KMS-11 (cell line): ENCODE data around the gene GINS2.
A peak's percentile ranks its signal among the peaks of the same experiment; 100 is the strongest.

ENCODE experiments used
- H2AFZ ChIP-seq: fragments of 200-600 bp; sonication (generic); 2 replicates; pipeline ENCODE4 v1.6.1; 2016; ENCODE audit warnings: antibody characterized with exemption, mixed run types, low read depth
- H3K27ac ChIP-seq: fragments of 200-600 bp; sonication (generic); 2 replicates; pipeline ENCODE4 v1.6.1; 2016; ENCODE audit warnings: mild to moderate bottlenecking, mixed run types
- H3K27me3 ChIP-seq: fragments of 200-600 bp; sonication (generic); 2 replicates; pipeline ENCODE4 v1.6.1; 2017; ENCODE audit warnings: mild to moderate bottlenecking, low read depth, mixed run types, moderate library complexity; ENCODE audit not compliant: insufficient read depth
- H3K36me3 ChIP-seq: fragments of 200-600 bp; sonication (generic); 2 replicates; pipeline ENCODE4 v1.6.1; 2017; ENCODE audit warnings: mild to moderate bottlenecking, mixed run types; ENCODE audit not compliant: insufficient read depth
- H3K4me1 ChIP-seq: fragments of 200-600 bp; sonication (generic); 2 replicates; pipeline ENCODE4 v1.6.1; 2016; ENCODE audit warnings: mild to moderate bottlenecking, low read depth, mixed run types; ENCODE audit not compliant: poor library complexity, severe bottlenecking
- H3K4me2 ChIP-seq: fragments of 200-600 bp; sonication (generic); 2 replicates; pipeline ENCODE4 v1.7.0; 2016; ENCODE audit warnings: mild to moderate bottlenecking, mixed run types
- H3K4me3 ChIP-seq: fragments of 200-600 bp; sonication (generic); IDR thresholded peaks from 2 replicates; pipeline ENCODE4 v1.6.1; 2017; ENCODE audit warnings: low read depth, low read length, mixed read lengths; ENCODE audit not compliant: insufficient read depth
- H3K79me2 ChIP-seq: fragments of 200-600 bp; sonication (generic); 2 replicates; pipeline ENCODE4 v1.6.1; 2016; ENCODE audit warnings: low read depth, mixed run types; ENCODE audit not compliant: insufficient read depth
- H3K9ac ChIP-seq: fragments of 200-600 bp; sonication (generic); 2 replicates; pipeline ENCODE4 v1.6.1; 2016; ENCODE audit warnings: mild to moderate bottlenecking, mixed run types
- H4K20me1 ChIP-seq: fragments of 200-600 bp; sonication (generic); 2 replicates; pipeline ENCODE4 v1.6.1; 2016; ENCODE audit warnings: mild to moderate bottlenecking, mixed run types; ENCODE audit not compliant: insufficient read depth
- CTCF ChIP-seq: fragments of 200-600 bp; sonication (generic); conservative IDR thresholded peaks from 2 replicates; pipeline ENCODE4 v1.6.1; 2017; ENCODE audit warnings: low read depth, mild to moderate bottlenecking, antibody characterized with exemption, low read length, moderate library complexity, mixed read lengths

Gene GINS2

GRCh38 chr16:85716022-85716679 lies 27.4 kb upstream of the GINS2 start:
- no peak for TF ChIP-seq CTCF
- Histone ChIP-seq H3K27ac (no peak overlapping the region), H2AFZ (no peak overlapping the region), H4K20me1 (no peaks in the 10 kb centered on the region), H3K4me1 (peaks cover 11% of the 10 kb centered on the region), H3K79me2 (no peaks in the 10 kb centered on the region), H3K4me2 (peak overlapping the region; percentile 50; the same call in 1 of the 2 replicates), H3K36me3 (no peaks in the 10 kb centered on the region), H3K4me3 (no peak overlapping the region), H3K27me3 (peaks cover 86% of the 10 kb centered on the region), H3K9ac (no peak overlapping the region)

- Histone ChIP-seq H3K27me3 (peaks cover 86% of the 10 kb centered on the region), H3K9ac (no peak overlapping the region), H4K20me1 (no peaks in the 10 kb centered on the region), H3K4me2 (peak overlapping the region; percentile 50; the same call in 1 of the 2 replicates), H3K36me3 (no peaks in the 10 kb centered on the region), H3K4me3 (no peak overlapping the region), H3K4me1 (peaks cover 11% of the 10 kb centered on the region), H3K79me2 (no peaks in the 10 kb centered on the region), H2AFZ (no peak overlapping the region), H3K27ac (no peak overlapping the region)
- no peak for TF ChIP-seq CTCF
Observed at GRCh38 chr16:85715169-85716021, 26.6 kb upstream of the GINS2 start.

GRCh38 chr16:85712801-85713200 lies 24.0 kb upstream of the GINS2 start:
- Histone ChIP-seq H3K27ac (no peak overlapping the region), H3K79me2 (no peaks in the 10 kb centered on the region), H3K9ac (no peak overlapping the region), H2AFZ (no peak overlapping the region), H3K27me3 (peaks cover 76% of the 10 kb centered on the region), H3K4me3 (no peak overlapping the region), H3K36me3 (no peaks in the 10 kb centered on the region), H3K4me1 (peaks cover 11% of the 10 kb centered on the region), H4K20me1 (no peaks in the 10 kb centered on the region), H3K4me2 (no peak overlapping the region)
- TF ChIP-seq CTCF = no peak

GRCh38 chr16:85711982-85712587 lies 23.3 kb upstream of the GINS2 start:
- H3K4me3 ChIP-seq = no peak overlapping the region
- H3K79me2 ChIP-seq = no peaks in the 10 kb centered on the region
- no peak overlapping the region for H3K27ac ChIP-seq
- H2AFZ ChIP-seq = no peak overlapping the region
- H3K9ac ChIP-seq = no peak overlapping the region
- no peaks in the 10 kb centered on the region for H4K20me1 ChIP-seq
- H3K36me3 ChIP-seq = no peaks in the 10 kb centered on the region
- H3K27me3 ChIP-seq = peaks cover 72% of the 10 kb centered on the region
- no peak for TF ChIP-seq CTCF
- peaks cover 11% of the 10 kb centered on the region for H3K4me1 ChIP-seq
- no peak overlapping the region for H3K4me2 ChIP-seq
